SHP77 treated with DMSO at 0.1 percent for 48 hours (cell line): Measurements from ENCODE around the gene ANGPTL2.
"Not testable (repeated sequence)": the region's sequence is repeated elsewhere in the genome, so short reads cannot be mapped to it uniquely, and the experiment has no call there.

Experiments
- DNase-seq: peaks from one replicate; lab custom pipeline; 2025; lab: John Stamatoyannopoulos, UW

Gene ANGPTL2, protein sequence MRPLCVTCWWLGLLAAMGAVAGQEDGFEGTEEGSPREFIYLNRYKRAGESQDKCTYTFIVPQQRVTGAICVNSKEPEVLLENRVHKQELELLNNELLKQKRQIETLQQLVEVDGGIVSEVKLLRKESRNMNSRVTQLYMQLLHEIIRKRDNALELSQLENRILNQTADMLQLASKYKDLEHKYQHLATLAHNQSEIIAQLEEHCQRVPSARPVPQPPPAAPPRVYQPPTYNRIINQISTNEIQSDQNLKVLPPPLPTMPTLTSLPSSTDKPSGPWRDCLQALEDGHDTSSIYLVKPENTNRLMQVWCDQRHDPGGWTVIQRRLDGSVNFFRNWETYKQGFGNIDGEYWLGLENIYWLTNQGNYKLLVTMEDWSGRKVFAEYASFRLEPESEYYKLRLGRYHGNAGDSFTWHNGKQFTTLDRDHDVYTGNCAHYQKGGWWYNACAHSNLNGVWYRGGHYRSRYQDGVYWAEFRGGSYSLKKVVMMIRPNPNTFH

DNA sequence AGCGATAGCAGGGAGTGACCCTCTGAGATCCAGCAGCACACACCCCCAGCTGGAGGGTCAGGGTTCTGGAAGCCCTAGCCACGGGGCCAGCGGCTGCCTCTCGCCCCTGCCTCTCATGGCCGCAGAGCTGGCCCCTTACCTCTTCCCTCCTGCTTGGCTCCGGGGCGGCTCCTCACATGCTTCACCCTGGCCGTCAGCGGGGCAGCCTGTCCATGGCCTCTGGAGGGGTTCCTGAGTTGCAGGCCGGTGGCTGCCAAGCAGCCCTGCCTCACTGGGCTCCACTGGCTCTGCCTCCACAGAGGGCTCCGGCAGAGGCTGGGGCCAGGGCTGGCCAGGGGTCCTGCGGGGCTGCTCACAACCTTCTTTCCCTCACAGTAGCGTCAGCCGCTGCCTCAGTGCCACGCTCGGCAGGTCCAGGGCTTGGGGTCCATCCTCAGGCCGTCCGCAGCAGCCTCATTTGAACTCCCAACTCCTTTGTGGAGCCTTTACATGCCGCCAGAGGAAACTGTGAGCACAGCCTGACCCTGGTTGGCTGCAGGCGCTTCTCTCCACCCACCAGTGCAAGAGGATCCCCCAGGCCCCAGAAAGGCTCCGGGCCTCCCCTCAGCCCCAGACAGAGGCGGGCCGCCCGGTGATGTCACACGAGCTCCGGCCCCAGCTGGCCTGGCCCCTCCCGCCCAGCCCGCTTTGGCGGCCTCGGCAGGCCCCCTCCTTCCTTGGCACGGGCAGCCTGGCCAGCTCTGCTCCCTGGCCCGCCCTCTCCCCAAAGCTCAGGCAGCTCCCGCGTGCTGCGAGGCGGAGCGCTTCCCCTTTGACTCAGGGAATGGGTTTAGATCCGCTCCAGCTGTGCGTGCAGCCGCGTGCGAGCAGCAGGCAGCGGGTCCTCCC, at the start of gene ANGPTL2:
Gene ANGPTL2 (minus strand): TSS at position 460 of the 888 bp plus-strand sequence. CDS start 13,904 bp downstream, outside the sequence.
- peak; percentile 33 for DNase-seq

DNA sequence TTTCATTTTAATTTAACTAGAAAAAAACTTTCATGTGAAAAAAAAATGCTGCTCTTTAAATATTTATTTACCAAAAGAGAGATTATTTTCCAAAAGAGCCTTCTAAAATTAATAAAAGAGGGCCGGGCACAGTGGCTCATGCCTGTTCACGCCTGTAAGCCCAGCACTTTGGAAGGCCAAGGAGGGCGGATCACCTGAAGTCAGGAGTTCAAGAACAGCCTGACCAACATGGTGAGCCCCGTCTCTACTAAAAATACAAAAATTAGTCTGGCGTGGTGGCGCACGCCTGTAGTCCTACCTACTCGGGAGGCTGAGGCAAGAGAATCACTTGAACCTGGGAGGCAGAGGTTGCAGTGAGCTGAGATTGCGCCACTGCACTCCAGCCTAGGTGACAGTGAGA, 48.9 kb upstream of the ANGPTL2 start:
- DNase-seq = not testable (repeated sequence)

DNA sequence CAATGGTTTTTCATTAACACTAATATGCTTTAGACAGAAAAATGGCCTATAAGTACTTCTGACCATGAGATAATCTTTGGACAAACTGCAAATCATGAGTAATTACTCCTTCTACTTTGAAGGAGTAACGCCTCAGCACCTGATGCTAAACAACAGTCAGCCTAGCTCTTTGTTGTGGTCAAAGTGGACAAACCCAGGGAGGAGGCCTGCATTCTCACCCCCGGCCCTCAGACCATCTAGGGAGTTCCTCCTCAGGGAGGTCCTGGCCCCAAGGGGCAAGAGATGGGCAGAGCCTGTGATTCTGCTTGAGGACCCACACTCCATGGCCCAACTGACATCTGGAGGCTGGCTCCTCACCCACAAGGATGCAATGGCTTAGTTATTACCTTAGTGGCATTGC, 48.2 kb upstream of the ANGPTL2 start:
- no peak for DNase-seq

DNA sequence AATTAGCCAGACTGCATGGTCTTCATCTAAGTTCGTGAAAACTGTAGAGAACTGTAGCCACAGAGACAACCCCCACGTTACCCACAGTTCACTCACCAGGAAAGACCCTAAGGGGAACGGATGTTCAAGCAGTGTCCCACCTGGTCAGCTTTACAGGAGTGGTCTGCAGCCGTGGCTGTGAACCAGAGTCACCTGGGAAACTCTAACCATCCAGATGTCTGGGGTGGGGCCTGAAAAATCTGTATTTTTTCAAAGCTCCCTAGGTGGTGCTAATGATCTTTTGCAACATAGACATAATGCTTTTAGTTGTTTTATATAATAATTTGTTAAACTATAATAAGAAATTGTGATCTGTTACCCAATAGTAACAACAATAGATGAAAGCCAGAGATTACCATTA, 47.7 kb upstream of the ANGPTL2 start:
- no peak for DNase-seq

DNA sequence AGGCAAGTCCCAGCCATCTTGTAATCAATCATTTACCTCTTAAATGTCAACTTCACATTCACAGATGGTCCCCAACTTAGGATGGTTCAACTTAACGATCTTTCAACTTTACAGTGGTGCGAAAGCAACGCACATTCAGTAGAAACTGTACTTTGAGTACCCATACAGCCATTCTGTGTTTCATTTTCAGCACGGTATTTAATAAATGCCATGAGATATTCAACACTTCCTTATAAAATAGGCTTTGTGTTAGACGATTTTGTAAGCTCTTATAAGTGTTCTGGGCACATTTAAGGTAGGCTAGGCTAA, 47.1 kb upstream of the ANGPTL2 start:
- DNase-seq = no peak

DNA sequence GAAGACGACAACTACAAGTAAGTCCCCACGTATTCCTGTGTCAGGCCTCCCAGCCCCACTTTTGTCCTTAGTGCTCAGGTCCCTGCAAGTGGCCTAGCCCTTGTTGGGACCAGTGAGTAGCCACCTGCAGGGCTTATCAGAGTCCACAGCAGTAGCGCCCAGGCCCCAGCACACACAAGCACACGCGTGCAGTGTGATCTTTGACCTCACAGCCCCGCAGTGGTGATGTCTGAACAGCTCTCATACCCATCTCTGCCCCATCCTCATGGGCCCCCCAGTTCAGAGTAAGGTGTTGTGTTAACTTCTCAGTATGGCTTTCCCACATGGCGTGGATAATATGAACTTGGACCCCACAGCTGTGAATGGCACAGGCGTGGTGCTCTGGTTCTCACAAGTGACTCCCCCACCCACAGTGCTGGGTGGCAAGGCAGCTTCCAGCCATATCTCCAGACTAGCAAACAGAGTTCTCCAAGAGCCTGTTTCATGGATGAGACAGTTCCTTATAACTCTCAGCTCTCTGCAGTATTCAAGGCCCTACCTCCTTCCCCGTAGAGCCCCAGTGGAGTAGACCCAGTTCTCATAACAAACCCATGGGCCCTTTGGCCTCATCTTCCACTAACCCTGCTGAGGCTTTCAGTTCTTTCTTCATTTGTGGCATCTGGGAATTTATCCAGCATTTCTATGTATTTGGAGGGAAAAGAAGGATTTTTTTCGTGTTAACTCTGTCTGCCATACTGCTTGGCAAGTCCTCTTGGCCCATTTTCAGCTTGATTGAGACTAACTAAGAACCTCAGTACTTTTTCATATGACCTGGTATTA, 46.5 kb upstream of the ANGPTL2 start:
- no peak for DNase-seq

DNA sequence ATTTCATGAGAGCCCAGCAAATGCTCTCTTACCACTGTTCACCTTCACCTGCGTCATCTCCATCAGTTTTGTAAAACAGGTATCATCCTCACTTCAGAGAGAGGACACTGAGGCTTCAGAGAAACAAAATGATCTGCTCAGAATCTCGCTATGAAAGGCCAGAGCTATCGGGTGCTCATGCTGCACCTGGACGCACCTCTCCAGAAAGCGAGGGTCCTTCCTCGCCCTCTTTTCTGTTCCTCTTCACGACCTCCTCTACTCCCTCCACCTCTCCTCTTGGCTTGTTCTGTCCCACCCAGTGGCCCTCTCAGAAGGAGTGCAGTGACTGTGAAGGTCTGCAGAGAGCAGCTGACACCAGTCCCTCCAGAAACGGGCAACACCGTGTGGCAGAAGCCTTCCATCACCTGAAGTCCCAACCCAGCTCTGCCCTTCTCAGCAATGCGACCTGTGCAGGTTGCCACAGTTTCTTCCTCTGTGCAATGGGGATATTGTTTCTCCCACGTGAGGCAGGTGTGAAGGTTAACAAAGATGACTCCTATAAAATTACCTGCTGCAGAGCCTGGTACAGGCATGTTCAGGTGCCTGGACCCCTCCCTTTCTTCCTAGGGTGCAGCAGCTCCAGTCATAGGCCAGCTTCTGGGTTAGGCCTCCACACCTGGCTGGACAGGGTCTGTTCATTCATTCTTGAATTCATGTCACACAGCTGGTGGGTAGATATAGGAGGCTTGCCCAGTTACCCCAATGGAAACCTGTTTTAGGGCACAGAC, 45.3 kb upstream of the ANGPTL2 start:
- no peak for DNase-seq

DNA sequence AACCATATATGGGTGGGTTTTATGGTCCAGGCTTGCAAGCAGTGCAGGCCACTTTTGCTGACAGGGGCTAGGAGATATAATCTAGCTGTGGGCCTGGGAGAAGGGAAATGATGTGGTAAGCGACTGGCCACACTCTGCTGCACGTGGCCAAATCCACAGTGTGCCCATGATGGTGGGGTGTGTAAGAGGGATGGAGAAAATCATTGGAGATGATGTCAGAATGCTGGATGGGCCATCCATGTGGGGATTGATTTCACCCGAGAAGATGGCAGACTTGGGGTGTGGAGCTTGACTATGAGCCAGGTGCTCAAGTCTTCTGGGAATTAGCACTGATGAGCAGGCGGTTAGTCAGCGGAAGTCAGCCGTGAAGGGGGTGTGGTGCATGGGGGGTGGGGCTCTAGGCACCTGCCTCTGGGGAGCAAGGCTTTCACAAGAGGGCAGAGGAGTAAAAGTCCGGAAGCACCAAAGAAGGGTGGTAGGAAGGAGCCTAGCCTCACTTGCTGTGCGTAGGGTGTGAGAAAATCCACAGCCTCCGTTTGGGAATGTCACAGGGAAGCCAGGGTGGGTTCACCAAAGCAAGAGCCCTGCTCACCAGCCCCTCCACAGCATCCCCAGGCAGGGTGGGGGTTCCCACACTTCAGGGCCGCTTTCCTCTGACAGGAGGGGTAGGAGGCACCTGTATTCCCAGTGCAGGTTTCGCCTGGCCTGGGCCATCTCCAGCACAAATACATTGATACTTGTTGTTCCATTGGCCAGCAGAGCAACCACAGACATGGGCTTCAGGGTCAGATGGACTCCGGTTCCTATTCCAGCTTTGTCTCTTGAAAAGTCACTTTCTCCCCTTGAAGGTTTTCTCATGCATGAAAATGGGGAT, 44.5 kb upstream of the ANGPTL2 start:
- DNase-seq = peak; percentile 38

DNA sequence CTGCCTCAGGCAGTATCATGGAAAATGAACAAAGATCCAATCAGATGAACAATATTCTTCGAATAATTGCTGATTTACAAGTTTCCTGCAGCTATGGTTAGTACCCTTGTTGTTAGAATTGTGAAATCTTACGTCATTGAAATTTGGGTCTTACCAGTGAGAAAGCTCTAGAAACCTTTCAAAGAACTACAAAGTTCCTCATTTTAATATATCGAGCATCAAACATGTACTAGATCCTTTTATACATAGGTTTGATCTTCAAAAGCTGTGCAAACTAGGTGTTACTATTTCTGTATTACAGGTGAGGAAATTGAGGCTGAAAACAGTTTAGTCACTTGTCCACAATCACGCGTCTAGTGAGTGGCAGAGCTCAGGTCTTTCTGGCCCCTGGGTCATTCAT, 43.7 kb upstream of the ANGPTL2 start:
- DNase-seq = no peak

DNA sequence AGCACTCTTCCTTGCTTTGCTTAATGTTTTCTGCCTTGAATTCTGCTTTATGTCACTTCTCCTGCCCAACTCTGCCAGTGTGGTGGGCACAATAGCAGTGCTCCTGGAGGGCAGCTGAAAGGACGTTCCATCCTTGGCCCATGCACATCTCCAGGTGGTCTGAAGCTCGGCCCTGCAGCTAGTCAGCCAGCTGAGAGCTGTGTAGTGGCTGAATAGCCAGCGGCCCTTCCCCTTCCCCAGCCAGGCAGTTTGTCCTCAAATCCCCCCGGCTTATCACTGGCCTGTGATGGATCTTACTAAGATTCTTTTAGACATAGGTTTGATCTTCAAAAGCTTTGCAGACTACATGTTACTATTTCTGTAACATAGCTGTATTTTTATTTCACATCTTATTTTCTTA, 42.7 kb upstream of the ANGPTL2 start:
- DNase-seq = no peak

DNA sequence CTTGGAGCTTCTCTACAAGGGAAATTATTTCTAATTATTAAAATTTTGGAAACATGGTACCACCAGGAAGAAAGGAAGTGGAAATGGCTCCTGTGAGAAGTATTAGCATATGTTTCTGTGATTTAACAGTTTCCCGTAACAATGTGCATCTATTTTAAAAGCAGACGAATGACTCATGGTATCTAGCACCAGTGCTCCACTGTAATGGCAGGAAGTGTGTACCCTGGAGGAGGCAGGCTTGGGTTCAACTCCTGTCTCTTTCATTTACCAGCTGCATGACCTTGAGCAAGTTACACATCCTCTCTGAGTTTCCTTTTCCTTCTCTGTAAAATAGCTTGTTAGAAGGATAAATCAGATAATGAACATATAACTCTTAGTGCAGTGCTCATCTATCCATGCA, 41.0 kb upstream of the ANGPTL2 start:
- peak; percentile 14 for DNase-seq

DNA sequence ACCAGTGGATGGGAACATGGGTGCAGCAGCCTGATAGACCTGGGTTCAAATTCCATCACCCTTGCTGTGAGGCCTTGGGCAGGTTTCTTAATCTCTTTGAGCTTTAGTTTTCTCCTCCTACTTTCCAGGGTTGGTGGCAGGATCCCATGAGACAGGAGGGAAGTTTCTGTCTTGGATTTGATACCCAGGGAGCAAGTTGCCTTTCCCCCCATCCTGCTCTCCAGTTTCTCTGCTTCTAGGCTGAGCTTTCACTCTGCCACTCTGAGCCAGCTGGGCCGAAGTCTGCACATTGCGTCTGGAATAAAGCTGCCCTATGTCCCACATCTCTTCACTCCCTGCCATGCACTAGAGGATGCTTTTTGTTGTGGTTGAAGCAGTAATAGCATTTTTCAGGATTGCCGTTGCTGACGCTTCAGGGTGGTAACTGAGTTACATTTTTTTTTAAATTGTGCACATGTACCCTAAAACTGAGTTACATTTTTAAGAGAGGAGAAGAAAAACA, 40.5 kb upstream of the ANGPTL2 start:
- DNase-seq = no peak

DNA sequence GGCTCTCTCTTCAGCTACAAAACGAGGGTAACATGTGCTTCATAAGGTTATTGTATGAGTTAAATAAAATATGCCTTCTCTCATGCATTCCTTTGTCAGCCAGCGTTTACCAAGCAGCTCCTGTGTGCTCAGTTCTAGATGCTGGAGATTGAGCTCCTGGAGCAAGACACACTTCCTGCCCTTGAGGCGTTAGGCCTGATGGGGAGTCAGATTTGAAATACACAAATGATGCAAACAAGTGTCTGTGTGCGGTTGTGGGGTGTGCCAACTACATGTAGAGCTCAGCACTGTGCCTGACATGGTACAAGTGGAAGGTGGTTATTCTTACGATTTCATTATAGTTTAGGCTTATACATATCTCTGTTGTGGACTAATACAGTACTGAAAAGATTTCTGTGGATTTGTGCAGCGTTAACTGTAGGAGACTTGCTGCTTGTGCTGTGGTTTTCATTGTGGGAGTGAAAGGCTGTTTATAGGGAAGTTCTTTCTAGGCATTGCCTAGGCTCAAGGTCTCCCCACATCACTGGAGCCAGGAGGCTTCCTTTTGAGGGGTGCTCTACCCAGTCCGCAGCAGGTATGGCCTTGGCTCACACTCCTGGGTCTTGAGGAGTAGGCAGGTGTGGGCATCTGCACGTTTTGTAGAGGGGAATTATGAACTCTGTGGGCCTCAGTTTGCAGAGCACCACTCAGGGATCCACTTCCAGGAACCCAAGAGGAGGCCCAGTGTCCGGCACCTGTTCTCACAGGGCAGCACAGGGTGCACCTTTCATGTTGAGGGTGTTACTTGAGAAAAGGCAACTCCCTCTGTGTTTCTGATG, 39.8 kb upstream of the ANGPTL2 start:
- DNase-seq = no peak

DNA sequence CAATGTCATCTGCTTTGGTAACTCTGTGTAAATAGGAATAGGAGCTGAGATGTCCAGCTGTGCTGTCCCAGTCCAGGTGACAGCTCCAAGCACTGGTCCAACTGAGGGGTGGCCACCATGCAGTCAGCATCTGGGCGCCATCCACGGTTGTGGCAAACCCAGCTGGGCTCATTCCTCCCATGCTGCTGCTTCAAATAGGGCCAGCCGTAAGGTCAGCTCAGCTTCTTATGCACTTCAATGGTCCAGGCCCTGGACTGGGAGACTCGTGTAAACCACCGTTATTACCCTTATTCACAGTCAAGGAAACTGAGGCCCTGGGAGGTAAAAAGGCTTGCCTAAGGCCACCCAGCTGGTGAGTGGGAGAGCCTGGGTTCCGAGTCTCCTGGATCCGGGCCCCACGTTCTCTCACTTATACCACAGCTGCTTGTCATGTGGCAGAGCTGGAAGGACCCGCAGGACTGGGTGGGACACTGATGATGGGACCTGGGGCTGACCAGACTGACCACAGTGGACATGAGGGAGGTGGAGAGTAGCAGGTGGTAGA, 38.7 kb upstream of the ANGPTL2 start:
- no peak for DNase-seq

DNA sequence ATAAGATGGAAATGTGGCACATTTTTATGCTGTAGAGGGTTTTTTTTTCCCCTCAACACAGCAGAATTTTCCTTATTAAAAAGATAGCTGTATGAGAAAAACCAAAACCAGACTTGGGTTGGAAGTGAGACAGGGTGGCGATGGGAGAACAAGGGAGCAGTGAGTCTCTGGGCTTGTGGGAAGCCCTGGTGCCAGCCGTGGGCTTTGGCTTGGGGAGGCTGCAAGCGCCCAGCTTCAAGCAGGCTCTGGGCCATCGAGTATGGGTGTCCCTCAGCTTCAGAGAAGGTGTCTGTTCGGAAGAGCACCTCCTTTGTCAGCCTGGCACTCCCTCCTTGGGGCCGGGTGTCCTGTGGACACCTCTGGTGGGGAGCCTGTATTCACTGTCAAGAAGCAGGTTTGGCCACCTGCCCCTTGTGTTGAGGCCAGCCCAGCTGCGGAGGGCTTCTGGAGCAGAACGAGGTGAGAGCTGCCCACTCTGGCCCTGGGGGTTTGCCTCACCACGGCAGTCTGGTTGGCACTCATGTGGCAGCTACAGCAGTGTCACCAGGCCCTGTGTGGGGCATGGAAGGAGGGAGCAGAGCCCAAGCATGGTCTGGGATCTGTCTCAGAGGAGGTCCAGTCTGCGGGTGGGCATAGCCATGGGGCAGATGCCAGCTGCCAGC, 37.6 kb upstream of the ANGPTL2 start:
- DNase-seq = no peak

DNA sequence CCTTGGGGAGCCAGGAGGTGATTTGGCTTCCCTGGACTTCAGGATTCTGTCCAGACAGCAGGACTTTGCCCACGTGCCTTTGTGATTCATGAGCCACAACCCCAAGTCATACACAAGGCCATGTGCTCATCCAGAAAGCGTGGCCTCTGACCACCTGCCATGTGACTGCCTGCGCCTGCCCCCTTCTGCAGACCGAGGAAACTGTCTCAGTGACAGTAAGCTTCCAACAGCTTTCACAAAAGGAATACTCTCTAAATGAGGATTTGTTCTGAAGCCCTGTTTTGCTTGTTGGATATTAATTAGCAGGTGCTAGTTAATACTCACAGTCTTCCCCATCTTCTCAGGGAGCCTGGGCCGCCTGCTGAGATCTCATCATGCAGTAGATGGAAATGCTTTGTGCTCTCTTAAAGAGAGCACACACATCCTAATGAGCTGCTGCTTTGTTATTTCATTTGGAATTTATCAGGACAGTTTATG, 36.9 kb upstream of the ANGPTL2 start:
- DNase-seq = peak; percentile 10

DNA sequence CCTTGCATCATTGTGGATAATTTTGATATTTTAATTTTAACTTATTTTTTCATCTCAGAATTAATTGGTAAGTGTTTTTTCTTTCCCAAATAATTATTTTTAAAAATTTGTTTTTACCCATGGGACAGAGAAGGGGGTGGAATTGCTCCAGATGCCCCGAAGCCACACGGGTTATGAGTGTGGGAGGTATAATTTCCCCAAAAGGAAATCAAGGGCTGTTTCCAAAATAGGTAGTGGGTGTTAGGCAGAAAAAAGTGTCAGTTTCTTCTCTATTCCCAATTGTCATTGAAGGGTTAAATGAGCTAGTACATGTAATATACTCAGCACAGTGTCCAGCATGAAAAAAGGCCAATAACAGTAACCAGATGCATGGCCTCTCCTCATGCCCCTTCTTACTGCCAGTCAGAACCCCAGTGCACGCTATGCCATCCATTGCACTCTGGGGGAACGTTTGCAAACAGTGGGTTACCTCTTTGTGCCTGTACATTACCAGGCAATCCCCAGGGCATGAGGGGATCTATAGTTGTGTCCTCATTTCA, 36.4 kb upstream of the ANGPTL2 start:
- DNase-seq = no peak

DNA sequence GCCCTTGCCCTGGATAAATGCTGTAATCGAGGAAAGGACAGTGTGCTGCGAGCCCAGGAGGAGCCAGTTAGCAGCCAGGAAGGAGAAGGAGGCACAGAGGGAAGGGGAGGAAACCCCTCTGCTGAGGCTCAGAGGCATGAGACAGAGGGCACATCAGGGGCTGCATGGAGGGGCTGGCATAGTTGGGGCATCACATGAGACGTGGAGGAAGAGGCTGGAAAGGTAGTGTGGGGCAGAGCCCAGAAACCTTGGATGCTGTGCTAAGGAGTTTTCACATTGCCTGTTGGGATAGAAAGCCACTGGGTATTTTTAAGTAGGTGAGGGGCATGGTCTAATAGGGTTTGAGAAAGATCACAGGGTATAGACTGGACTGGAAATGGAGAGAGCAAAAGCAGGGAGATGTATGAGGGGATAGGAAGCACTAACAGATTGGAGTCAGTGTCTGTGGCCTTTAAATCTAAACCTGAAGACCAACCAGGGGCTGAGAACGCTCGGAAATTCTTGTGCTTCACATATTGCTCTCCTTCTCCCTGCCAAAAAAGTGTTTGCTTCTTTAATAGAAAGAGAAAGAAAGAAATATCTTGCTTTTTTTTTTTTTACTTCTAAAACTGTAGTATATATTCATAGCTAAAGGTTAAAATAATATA, 33.0 kb upstream of the ANGPTL2 start:
- no peak for DNase-seq
